Tongue (tissue), 2 donors: ENCODE results near the gene GPD1L. TPM values are rescaled to one million over a fixed set of nuclear protein-coding genes. Genes with fewer than 3 reads are reported as not detected.
A peak's percentile ranks its signal among the peaks of the same experiment; 100 is the strongest.
"Not testable (repeated sequence)": the region's sequence is repeated elsewhere in the genome, so short reads cannot be mapped to it uniquely, and the experiment has no call there.

Experiments used
- DNase-seq: peaks from one replicate; pipeline ENCODE4 v3.0.0-alpha.2; 2015
- total RNA-seq: library from RNA; depleted of rRNA; stranded (reverse); fragments of >200 nt; gene quantifications from one replicate; pipeline ENCODE4 v1.2.3, GENCODE V29; 2014

The GPD1L gene
- 65.9 TPM for total RNA-seq

DNA sequence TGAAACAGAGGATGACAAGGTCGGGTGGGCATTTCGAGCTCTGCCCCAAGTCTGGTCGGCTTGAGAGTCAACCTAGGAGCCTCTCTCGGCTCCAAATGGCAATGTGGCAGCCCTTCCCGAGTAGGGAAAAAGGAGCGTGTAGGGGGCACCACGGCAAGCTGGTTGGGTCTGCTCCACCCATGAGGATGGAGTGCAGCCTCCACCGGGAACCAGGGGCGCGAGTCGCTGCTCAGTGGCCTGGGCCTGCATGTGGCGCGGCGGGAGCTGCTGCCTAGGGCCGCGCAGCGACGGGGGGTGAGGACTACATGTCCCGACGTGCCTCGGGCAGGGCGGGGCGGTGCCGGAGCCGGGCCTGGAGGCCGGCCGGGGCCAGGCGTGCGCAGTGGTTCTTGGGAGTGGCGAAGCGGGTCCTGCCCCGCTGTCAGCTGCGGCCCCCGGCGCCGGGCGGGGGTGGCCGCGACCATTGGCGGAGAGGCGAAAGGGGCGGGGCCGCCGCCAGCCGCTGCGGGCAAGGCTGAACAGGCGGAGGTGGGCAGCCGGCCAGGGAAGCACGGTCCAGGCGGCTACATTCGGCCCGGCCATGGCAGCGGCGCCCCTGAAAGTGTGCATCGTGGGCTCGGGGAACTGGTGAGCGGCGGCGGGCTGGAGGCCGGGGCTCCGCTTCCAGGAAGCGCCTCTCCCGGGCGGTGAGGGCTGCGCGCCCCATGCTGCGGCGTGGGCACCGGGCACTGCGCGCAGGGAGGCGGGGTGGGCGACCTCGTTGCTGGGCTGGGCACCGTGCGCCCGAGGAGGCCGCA lies at the start of gene GPD1L:
Gene GPD1L (plus strand): TSS at position 489 of the 797 bp plus-strand sequence. CDS start 92 bp downstream, at position 581.
- DNase-seq, result peak; percentile 98

DNA sequence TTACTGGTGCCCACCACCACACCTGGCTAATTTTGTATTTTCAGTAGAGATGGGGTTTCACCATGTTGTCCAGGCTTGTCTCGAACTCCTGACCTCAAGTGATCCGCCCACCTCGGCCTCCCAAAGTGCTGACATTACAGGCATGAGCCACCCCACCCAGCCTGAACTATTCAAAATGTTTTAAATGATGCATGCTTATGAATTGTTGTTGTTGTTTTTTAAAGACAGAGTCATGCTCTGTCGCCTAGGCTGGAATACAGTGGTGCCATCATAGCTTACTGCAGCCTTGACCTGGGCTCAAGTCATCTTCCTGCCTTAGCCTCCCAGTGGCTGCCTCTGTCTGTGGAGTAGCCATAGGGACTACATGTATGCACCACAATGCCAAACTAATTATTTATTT lies 48.0 kb upstream of the GPD1L start:
- not testable (repeated sequence) for DNase-seq

DNA sequence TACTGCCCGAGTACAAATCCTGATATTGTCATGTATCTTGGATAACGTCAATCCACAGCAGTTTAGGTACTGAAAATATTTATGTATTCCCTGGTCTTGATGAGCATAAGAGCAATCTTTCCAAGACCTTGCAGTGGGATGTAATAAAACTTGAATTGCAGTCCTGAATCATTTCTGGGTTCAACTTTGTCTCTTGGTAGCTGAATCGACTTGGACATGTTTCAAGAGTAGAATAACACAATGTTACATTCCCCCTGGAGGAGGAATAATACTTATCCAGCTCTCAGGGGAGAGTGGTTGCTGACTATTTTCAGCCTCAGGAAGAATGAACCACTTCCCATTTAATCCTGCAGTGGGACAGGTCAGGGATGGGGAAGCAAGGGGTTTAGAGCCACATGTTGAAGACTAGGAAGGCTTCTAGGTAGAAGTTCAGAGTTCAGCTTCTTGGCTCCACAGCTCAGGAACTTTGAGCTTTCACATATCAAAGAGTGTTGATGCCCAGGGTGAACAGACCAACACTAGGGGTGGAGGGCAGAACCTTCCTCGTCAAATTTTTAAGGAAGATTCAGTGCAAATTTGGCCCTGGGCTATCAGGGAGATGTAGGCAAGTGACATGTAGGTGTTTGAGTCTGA lies 43.4 kb upstream of the GPD1L start:
- no peak for DNase-seq

DNA sequence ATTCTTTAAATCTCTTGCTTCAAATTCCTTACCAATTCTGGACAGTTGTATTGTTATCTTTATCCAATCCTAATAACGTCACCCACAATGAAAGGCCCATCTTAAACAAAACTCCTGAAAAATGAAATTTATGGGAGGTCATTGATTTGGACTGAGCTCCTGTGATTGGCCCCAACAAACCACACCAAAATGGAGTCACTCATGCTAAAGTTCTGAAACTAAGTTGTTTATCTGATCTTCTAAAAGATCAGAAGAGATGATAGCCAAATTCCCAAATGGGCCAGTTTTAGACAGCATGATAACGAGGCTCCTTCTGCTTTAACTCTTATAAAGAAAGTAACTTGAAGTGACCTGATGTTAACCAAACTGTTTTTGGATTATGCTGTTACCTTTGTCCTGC lies 39.7 kb upstream of the GPD1L start:
- no peak for DNase-seq

DNA sequence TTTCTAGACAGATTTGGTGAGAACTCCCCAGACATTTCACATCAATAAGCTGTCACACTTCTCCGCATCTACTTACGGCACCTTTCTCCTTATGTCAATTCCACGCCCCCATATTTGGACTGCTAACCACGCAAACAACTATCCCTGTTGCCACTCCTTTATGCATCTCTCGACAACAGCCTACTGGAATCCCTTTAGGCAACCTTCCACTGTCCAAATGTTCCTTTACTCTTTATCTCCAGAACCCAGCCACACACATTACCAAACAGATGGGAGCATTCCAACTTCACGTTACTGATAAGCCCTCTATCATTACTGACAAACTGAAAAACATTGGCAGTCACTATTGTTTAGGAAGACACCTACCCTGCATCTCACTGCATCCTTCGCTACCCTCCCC lies 32.2 kb upstream of the GPD1L start:
- DNase-seq, result not testable (repeated sequence)

DNA sequence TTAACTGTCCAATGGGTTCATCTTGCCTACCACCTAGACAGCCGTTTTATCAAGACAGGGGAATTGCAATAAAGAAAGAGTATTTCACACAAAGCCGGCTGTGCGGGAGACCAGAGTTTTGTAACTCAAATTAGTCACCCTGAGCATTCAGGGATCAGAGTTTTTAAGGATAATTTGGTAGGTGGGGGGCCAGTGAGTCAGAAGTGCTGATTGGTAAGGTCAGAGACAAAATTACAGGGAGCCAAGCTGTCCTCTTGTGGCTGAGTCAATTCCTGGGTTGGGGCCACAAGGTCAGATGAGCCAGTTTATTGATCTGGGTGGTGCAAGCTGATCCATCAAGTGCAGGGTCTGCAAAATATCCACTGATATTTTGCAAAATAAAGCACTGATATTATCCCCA lies 29.9 kb upstream of the GPD1L start:
- no peak for DNase-seq

DNA sequence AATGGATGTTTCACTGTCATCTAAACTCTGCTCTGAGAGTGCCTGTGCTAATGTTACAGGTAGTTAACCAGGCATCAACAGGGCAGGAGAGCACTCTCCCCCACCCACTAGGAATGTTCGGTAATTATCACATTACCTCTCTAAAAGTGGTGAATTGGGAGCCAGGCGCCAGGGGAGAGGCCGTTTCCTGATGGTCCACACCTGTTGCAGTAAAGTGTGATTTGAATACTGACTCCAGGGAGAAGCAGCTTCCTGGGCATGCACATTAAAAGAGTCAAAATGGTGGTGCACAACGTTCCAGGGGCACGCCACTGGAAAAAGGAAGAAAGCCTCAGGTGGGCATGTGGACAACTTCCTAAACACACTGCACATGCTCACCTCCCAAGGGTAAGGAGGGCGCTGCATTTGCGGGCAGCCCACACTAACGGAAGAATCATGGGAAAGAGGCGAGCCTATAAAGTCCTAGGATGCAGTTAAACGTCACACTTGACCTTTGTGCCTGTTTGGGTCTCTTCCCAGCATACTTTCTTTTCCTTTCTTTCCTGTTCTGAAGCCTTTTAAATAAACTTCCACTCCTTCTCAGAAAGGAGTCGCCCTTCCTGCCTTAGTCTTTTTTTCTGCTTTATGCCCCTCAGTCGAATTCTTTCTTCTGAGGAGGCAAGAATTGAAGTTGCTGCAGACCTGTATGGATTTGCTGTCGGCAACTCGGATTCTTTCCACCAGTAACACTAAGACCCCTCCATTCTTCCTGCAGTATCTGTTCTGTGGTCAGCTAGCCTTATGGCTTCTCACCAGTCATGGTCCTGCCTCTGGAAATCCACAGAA lies 28.9 kb upstream of the GPD1L start:
- no peak for DNase-seq

DNA sequence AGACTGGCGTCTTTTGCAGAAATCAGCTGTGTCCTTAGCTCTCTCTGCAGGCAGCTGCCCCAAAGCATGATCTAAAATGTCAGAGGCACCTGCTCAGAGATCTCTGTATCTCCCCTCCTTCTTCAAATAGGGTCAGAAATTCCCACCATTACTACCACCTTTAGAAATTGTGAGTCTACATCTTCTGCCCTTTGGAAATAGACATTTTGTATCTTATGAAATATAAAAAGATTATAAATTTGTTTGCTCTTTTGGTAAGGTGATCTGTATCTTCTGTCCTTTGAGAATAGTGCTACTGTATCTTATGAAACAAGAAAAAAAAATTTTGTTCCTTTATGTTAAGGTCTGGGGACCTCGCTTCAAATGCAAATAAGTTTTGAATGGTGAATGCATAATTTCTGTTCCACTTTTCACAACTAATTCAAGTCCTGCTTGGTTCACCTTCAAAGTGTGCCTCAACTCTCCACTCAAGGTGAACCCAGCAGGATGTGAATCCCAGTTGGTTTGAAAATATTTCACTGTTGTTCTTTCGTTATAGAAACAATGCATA lies 28.3 kb upstream of the GPD1L start:
- peak; percentile 23 for DNase-seq

DNA sequence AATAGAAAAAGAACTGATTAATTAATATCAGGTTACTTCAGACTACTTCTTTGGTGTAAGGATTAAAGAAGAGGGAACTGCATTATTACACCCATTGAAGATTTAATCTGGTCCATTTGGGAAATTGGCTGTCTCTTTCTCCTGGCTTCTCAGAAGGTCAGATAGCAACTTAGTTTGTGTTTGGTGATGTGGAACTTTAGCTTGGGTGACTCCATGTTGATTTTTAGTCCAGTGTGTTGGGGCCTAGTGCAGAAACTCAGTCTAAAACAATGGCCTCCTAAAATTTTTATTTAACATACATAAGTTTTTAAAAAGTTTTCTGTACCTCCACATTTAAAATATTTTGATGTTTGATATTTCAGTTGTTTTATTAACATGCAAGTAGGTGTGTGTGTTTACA lies 27.6 kb upstream of the GPD1L start:
- no peak for DNase-seq

DNA sequence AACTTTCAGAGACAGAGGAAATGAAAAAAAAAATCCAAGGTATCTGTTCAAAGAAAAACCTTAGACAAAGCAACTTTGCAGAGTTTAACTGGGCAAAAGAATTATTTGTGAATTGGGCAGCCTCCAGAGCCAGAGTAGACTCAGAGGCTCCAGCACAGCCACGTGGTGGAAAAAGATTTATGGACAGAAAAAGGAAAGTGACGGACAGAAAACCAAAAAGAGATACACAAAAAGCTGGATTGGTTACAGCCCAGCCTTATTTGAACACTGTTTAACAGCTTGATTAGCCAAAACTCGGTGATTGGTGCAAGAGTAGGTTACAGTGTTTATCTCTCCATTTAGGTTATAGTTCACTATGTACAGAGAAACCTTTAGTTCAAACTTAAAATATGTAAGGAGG lies 23.7 kb upstream of the GPD1L start:
- DNase-seq, result peak; percentile 25

DNA sequence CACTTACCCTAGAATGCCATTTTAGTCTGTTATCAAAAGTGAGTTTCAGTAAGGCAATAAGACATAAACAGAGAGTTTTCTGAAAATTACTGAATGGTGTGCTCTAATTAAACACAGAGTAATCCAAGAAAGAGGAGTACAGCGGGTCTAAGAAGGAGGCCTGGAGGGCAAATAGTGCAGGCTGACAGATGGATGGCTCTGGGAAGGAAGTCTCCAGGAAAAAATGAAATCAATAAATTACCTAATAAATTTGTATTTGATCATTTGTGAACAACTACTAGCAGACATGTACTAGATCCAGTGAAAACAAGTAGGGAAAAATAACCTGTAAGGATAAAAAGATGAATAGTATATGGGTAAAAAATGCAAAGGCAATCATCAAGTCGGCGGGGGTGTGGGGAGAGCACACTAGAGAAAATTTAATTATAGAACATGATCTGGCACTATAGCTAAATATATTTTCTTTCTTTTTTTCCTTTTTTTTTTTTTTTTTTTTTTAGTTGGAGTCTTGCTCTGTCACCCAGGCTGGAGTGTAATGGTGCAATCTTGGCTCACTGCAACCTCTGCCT lies 22.6 kb upstream of the GPD1L start:
- no peak for DNase-seq

DNA sequence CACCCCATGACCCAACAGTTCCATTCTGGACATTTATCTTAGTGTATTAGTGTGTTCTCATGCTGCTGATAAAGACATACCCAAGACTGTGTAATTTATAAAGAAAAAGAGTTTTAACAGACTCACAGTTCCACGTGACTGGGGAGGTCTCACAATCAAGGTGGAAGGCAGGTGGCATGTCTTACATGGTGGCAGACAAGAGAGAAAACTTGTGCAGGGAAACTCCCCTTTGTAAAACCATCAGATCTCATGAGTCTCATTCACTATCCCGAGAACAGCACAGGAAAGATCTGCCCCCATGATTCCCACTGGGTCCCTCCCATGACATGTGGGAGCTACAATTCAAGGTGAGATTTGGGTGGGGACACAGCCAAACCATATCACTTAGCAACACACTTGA lies 21.6 kb upstream of the GPD1L start:
- DNase-seq, result no peak

DNA sequence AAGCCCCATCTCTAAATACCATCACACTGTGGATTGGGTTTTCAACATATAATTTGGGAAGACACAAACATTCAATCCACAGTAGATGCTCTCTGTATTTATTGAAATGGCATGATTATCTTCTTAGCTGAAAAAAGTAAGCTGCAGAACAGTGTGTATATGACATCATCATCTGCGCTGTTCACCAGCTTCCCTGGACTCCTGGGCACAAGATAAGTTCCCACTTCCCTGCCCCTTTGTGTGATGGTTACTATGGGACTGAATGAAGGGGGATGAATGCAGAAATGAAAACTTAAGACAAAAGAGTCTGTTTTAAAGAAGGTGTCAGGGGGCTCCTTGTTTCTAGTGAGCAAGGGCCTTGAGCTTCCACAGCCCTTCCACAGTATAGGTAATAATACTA lies 20.0 kb upstream of the GPD1L start:
- no peak for DNase-seq

DNA sequence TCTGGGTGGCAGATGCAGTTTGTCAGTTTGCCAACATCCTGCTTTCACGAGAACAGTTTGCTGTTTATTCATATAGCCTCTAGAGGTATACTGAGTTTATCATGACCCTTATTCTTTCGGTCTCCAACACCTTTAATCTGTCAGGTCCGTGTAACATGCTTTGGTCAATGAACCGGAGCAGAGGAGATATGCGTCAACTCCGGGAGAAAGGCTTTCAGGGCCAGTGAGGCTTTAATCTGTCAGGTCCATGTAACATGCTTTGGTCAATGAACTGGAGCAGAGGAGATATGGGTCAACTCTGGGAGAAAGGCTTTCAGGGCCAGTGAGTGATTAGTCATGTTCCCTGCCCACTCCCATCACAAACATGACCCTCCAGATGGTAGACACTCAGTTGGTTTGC lies 16.9 kb upstream of the GPD1L start:
- no peak for DNase-seq

DNA sequence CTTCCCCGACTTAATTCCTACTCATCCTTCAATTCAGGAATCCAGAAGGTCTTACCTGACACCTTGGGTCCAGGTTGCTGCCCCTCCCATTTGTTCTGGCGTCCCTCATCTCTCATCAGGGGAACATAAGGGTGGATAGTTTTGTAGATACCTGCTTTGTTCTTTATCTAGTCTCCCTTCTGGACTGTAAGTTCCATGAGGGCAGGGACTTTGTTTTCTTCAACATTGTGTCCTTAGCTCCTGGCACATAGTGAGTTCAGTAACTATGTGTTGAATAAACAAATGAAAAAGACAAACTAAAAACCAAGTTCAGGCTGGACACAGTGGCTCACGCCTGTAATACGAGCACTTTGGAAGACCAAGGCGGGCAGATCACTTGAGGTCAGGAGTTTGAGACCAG lies 13.2 kb upstream of the GPD1L start:
- DNase-seq, result no peak

DNA sequence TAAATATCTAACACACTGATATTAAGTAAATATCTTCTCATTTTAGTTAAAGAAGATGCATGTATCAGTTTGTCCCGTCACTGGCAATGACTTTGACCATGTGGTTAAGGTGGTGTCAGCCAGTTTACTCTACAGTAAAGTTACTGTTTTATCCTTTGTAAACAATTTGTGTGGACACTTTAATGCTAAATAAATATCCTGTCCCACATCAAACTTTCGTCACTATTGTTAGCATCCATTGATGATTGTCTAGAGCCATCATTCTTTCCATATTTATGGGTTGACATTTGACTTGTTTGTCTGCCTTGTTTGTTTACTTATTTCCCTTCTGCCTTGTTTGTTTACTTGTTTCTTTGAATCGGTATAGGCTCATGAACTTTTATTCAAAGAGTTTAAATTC lies 11.0 kb upstream of the GPD1L start:
- DNase-seq, result no peak

DNA sequence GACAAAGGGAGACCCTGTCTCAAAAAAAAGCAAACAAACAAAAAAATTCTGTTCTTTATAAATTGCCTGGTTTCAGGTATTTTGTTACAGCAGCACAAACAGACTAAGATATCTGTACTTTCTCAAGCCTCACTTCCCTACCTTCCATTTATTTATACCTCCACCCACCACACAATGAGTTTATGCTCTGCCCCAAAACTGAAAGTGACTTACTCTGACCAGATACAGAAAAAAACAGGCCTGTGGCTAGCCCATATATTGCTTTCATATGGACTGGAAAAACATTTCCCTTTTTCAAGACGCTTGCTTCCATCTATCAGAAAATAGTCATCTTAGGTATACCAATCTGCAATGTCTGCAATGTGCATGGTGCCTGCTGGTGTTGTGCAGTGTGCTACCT lies 8.7 kb upstream of the GPD1L start:
- no peak for DNase-seq

DNA sequence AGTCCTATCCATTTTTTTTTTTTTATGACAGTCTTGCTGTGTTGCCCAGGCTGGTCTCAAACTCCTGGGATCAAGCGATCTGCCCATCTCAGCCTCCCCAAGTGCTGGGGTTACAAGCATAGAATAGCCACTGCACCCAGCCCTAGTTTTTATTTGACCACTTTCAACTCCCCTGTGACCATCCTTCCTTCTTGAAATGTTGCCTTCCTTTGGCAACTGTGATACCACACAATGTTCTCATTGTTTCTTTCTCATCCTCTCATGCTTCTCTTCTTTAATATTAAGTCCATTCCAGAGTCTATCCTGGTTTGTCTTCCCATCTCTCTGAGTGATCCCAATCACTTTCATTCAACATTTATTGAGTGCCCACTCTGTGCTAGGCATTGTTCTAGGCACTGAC lies 7.9 kb upstream of the GPD1L start:
- DNase-seq, result no peak

DNA sequence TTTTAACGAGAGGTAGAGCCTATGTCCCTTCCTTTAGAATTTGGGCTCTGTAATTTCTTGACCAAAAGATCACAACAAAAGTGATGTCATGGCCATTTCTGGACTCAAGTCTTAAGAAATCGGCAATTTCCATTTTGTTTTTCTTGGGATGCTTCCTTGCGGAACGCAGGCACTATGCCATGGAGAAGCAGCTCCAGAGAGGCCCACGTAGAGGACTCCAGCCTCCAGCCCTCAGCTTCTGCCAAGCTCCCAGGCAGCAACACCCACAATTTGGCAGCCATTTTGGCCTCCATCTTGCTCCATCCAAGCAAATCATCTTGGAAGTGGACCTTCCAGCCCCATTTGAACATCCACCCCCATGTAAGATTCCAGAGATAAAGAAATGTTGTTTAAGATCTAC lies 6.0 kb upstream of the GPD1L start:
- no peak for DNase-seq

DNA sequence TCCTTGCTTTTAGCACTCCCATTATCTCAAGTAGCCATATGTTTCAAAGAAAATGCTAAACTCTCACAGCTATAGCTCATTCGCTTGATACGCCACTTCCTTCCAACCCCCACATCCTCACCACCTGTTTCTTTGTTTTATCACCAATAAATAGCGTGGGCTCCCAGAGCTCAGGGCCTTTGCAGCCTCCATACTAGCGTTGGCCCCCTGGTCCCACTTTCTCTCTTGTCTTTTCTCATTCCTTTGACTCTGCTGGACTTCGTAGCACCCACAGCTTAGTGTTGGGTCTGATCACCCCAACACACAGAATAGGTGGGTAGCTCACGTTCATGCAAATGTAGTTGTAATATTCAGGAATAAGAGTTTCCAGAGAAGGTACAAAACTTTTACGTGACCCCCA lies 4.1 kb upstream of the GPD1L start:
- DNase-seq, result no peak

DNA sequence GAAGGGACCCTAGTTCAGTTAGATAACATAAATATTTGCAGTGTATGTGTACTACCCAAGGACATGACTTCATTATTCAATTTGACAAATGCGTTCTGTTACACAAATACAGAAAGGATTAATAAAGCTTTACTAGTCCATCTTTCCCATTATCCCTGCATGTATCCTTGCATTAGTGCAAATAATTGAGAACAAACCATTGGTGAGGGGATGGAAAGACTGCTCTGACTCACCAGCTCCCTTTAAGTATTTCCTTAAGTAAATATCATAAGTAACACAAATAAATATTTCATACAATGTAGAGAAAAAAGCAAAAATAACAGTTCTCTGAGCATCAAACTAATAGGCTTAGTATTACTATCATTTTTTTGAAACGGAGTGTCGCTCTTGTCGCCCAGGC lies 1.9 kb upstream of the GPD1L start:
- no peak for DNase-seq

DNA sequence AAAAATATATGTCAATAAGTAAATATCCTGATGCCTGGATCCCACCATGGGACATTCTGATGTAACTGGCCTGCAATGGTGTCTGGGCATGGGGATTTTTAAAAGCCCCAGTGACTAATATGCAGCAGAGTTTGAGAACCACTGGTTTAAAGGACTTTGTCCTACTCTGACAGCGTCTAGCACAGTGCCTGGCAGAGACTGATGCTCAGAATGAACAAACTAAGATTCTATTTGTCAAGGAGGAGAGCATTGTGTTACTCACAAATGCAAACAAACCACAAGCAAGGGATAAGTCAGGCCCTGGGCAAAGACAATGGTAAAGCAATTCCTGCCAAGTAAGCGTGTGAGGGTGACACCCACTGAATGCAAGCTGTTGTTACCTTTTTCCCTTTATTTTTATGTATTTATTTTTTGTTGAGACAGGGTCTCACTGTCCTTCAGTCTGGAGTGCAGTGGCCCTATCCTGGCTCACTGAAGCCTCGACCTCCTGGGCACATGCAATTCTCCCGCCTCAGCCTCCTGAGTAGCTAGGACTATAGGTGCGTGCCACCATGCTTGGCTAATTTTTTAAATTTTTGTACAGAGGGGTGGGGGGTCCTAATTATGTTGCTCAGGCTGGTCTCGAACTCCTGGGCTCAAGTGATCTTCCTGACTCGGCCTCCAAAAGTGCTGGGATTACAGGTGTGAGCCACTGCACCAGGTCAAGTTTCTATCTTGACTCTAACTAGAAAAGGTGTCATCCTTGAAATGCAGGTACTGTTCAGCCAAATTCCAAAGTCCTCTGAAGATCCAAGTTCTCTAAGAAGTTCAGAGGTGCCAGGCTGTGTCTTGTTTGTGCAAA lies 909 bp upstream of the GPD1L start:
- DNase-seq, result no peak
